Cardiac septum (tissue), 1 donor: ENCODE results near the gene HFM1. TPM values are rescaled to one million over a fixed set of nuclear protein-coding genes. Genes with fewer than 3 reads are reported as not detected.
"Not testable (repeated sequence)": the region's sequence is repeated elsewhere in the genome, so short reads cannot be mapped to it uniquely, and the experiment has no call there.

Experiments used
- DNase-seq: peaks from one replicate; pipeline ENCODE4 v3.0.0-alpha.2; 2020; ENCODE audit warnings: low spot score
- intact Hi-C: fragments of 100-400 bp; cut with DNase I; formaldehyde crosslinking; loops from one replicate; pipeline ENCODE4 v1.14.0; 2022
- long read RNA-seq: library from polyadenylated mRNA; unstranded; transcript quantifications from one replicate; pipeline ENCODE4 v2.0.0, GENCODE V29; 2021
- total RNA-seq: library from RNA; stranded (reverse); fragmentation: NEBNext Ultra II Directional; extraction: Animal tissue kit (Norgen Biotek cat#: 25700); gene quantifications from one replicate; pipeline ENCODE4 v1.2.1, GENCODE V29; 2021
- donor health status: DM: no; HTN: no; CAD: no.

HFM1 gene
- total RNA-seq, result 2.7 TPM
- long read RNA-seq, partial matches to known transcripts, result 0 of 5 reads
- long read RNA-seq, other reads (novel, unspliced or antisense), result 5 of 5 reads

GRCh38 chr1:91404151-91405012 is at the start of gene HFM1:
TSS of gene HFM1 (minus strand) at chr1:91404837. CDS start at chr1:91401082, 3,755 bp downstream.
- peak; percentile 90 for DNase-seq
- intact Hi-C loops, result loop anchor here (2.0 kb wide), 1 partner anchor 96 kb away; the partner anchor contains the start of gene CDC7

- no peak for DNase-seq
- intact Hi-C loops, result no loop called here
Observed at GRCh38 chr1:91454136-91454535, 49.5 kb upstream of the HFM1 start.

- intact Hi-C loops, result no loop called here
- no peak for DNase-seq
Observed at GRCh38 chr1:91450260-91450659, 45.6 kb upstream of the HFM1 start.

- intact Hi-C loops, DNase-seq: not testable (repeated sequence)
Observed at GRCh38 chr1:91447782-91448181, 43.1 kb upstream of the HFM1 start.

- DNase-seq, intact Hi-C loops: not testable (repeated sequence)
Observed at GRCh38 chr1:91441980-91442379, 37.3 kb upstream of the HFM1 start.

GRCh38 chr1:91440847-91441246 is 36.2 kb upstream of the HFM1 start:
- intact Hi-C loops, result no loop called here
- no peak for DNase-seq

GRCh38 chr1:91439016-91439415 is 34.4 kb upstream of the HFM1 start:
- intact Hi-C loops, result no loop called here
- no peak for DNase-seq

GRCh38 chr1:91428182-91428798 is 23.7 kb upstream of the HFM1 start:
- DNase-seq, result no peak
- intact Hi-C loops, result no loop called here

- no peak for DNase-seq
- intact Hi-C loops, result no loop called here
Observed at GRCh38 chr1:91427741-91428140, 23.1 kb upstream of the HFM1 start.

- intact Hi-C loops, DNase-seq: not testable (repeated sequence)
Observed at GRCh38 chr1:91422523-91422922, 17.9 kb upstream of the HFM1 start.

GRCh38 chr1:91412371-91412770 is 7.7 kb upstream of the HFM1 start:
- DNase-seq, result no peak
- intact Hi-C loops, result no loop called here

- intact Hi-C loops, result no loop called here
- DNase-seq, result no peak
Observed at GRCh38 chr1:91406773-91407389, 2.2 kb upstream of the HFM1 start.

GRCh38 chr1:91402023-91402422 is 2.6 kb downstream of the HFM1 start:
- no peak for DNase-seq
- intact Hi-C loops, result loop anchor here (2.0 kb wide), 1 partner anchor 119 kb away; no protein-coding TSS in a partner anchor

- intact Hi-C loops, result no loop called here
- no peak for DNase-seq
Observed at GRCh38 chr1:91400133-91400725, 4.4 kb downstream of the HFM1 start.

- DNase-seq, result no peak
- intact Hi-C loops, result no loop called here
Observed at GRCh38 chr1:91398291-91398690, 6.3 kb downstream of the HFM1 start.

GRCh38 chr1:91397605-91398004 is 7.0 kb downstream of the HFM1 start:
- intact Hi-C loops, result no loop called here

GRCh38 chr1:91393042-91393441 is 11.6 kb downstream of the HFM1 start:
- intact Hi-C loops, result no loop called here
- no peak for DNase-seq

More at GRCh38 chr1:91397605-91398004, 7.0 kb downstream of the HFM1 start:
- no peak for DNase-seq

- DNase-seq, result no peak
- intact Hi-C loops, result no loop called here
Observed at GRCh38 chr1:91386109-91386508, 18.5 kb downstream of the HFM1 start.

GRCh38 chr1:91383456-91383855 is 21.2 kb downstream of the HFM1 start:
- no peak for DNase-seq
- intact Hi-C loops, result no loop called here

- no peak for DNase-seq
- intact Hi-C loops, result no loop called here
Observed at GRCh38 chr1:91381844-91382243, 22.8 kb downstream of the HFM1 start.
